Right renal pelvis (tissue), 4 donors: ENCODE measurements around the gene CPVL. TPM values are rescaled to one million over a fixed set of nuclear protein-coding genes. Genes with fewer than 3 reads are reported as not detected.
"Not testable (repeated sequence)": the region's sequence is repeated elsewhere in the genome, so short reads cannot be mapped to it uniquely, and the experiment has no call there.

Experiments
- DNase-seq, 4 donors: peaks; one replicate each; pipeline ENCODE4 v3.0.0-alpha.2; 2013; ENCODE audit warnings: low read depth in 4 of 4, low spot score in 3 of 4, missing footprints in 1 of 4
- polyA plus RNA-seq, 4 donors: library from polyadenylated mRNA; unstranded; fragments of 120-200 nt; gene quantifications; one replicate each; pipeline ENCODE4 v1.2.1, GENCODE V29; 2013; ENCODE audit not compliant: insufficient read length in 4 of 4

CPVL gene
- polyA plus RNA-seq, 4 donors = 50.6 to 78.7 (median 72.5) TPM

DNA sequence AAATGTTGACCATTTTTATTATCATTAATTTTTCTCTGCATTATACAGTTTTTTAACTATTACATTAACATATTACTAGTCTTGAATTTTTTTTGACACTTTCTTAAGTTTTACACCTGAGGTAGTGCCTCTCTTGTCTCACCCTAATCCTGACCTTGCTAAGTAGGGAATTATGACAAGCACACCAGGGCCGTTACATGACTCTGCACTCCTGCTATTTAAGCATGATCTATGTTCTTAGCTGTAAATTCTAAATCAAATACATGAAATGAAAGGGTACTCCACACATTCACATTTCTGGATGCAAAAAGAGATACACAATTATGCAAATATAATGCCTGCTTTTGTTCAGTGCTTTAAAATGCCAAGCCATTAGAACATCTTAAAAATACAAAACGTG is 23.6 kb downstream of the CPVL start:
- DNase-seq = no peak

DNA sequence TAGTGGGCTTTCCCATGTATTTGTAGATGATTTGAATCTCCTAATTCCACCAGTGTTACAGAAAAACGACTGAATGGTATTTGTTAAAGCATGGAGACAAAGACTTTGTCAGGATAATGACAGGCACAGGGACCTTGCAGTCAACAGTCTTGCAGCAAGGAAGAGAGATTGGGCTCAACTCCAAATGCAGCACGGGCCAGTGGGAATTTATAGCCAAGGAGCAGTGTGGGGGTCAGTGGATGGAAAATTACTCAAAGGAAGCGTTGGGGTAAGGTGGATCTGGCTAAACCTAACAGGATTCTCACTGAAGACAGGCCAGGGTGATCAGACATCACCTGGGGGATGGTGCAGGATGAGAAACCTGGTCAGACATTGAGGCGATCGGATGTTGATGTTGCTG is 24.3 kb downstream of the CPVL start:
- no peak for DNase-seq

DNA sequence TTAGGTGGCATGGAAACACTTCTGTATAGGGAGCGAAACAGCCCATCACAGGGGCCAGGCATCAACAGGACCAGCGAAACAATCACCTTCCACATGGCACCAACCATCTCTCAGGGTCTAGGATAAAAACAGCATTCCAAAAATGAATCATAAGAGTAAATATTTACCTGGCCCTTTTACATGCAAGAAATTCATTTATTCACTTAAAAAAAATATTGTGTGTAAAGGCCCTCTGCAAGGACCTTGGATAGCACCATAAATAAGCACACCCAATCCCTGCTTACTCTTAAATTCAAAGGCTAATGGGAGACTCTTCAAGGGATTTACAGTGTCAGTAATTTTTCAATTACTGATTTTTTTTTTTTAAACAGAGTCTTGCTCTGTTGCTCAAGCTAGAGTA is 25.4 kb downstream of the CPVL start:
- no peak for DNase-seq

DNA sequence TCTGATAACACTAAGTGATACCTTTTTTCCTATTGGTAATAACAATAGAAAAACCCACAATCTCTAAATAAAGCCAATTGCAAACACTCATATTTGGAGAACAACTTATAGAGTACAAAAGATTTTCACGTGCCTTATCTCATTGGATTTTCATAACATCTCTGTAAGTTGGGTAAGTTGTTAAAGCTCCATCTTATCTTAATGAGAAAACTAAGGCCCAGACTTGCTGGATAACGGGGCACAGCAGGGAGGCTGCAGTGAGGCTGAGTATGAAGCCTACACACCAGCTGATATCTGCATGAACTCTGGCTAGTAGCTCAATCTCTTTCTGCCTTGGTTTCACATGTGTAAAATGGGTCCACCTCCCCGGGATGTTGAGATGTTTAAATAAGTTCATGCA is 26.8 kb downstream of the CPVL start:
- no peak for DNase-seq

DNA sequence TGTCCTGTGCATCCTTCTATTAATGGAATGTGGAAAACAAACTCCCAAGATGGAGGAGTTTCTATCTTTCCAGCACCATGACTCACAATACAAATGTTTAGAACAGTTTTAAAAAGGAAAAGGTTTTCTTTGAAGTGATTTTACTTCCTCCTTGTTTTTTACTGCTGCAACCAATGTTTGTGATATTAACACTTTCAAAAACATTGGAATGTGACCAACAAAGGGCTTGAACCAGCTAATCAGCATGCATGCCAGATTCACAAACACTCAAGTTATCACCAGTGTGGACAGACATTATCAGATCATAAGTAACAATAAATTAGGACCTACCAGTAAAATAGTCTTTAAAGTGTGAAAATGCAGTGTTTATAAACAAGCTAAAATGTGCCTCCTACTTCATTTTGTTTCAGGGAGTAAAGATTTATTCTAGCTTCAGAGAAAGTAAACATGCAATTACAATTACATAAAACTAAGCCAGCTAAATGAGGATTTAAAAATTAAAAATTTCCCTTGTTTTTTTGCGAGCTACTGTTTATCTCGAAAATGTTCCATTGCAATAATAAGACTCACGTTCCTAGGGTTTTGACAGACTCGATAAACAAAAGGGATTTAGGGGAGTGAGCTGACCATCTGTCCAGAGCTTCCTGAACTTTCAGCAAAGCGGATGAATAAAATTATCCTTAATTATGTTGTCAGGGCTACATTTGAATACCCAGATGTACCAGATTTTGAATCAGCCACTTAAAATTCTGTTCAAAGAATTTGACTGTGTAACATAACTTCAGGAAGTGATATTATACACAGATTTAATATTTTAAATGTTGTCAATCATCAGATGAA is 29.8 kb downstream of the CPVL start:
- no peak for DNase-seq

DNA sequence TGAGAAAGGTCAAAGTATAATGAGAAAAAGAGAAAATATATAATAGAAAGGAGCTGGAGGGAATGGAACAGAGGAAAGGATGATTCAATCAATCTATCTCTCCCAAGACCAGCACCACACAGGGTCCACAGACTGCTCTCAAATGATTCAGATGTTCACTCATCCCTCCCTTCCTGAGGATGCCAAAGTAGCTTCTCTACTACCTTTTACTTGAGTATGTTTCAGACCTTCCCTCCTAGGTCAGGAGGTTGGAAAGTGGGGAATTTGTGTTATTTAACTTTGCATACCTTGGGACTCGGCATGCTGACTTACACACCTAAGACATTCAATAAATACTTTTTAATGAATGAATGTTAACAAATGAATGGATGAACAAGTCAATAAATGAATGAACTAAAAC is 30.6 kb downstream of the CPVL start:
- DNase-seq = no peak

DNA sequence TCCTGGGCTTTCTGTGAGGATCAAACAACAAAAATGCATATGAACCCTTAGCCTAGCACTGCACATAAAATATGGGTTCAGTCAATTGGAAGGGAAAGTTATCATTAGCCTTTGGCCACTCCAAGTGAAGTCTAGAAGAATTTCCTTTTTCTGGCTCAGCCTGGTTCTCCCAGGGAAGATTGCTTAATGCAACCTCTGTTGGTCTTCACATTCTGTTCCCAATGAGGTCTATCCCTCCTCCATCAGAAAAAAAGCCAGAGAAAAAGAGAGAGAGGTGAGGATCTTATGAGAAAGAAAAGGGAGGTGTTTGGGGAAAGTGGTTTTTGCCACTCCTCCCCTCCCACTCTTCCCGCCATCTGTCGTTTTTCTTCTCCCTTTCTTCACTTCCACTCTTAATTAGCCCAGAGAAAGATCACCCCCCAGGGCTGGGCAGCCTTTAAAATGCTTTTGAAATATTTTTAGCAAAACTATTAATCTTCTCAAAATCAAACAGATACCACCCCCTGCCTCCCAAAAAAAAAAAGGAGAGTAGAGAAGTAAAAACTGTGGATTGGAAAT is 31.1 kb downstream of the CPVL start:
- DNase-seq = no peak

DNA sequence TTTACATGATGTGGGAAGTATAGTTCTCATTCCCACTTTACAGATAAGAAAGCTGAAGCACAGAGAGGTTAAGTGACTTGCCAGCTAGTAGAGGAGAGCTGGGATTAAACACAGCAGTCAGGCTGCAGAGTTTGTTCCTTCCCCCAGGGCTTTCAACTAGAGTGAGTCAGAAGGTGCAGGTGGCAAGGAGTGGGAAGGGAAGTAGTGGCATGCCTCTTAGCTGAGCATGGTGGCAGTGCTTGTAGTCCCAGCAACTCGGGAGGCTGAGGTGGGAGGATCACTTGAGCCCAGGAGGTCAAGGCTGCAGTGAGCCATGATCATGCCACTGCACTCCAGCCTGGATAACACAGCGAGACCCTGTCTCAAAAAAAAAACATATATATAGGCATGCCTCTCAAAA is 32.1 kb downstream of the CPVL start:
- not testable (repeated sequence) for DNase-seq

DNA sequence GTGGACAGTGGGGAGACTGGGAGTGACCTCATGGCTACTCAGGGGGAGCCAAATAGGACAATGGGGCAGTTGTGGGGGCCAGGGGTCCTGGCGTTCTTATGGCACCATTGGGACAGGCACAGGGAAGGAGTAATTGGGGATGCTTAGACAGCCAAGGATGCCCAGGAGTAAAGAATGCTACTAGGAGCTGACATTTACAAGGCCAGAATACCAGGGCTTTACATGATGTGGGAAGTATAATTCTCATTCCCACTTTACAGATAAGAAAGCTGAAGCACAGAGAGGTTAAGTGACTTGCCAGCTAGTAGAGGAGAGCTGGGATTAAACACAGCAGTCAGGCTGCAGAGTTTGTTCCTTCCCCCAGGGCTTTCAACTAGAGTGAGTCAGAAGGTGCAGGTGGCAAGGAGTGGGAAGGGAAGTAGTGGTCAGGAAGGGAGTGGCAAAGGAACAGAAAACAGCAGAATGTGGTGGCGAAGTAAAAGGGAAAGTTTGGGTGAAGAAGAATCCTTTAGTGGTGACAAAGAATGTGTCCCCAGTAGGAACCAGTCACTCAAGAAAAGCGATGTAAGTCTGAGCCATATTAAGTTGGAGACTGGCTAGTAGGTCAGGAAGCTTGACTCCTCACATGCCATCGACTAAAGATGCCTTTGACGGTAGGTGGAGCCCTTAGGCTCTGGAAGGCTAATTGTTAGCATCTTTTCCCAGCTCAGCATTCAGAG is 32.8 kb downstream of the CPVL start:
- DNase-seq = no peak

DNA sequence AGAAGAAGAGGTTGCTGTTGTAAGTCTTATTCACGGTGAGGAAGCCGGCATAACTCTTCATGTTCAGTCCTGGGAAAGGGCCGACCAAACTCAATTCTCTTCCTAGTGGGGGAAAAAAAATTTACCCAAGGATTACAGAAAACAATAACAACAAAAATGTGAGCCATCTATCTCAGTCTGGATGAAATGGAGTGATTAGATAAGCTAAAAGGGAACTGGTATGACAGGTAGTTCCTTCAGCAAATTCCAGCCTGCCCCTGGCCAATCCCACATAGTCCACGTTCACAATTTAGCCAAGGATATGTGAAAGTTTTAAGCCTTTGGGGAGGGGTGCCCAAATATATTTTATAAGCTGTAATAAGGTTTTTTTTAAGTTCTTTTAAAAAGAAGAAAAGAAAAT is 33.6 kb downstream of the CPVL start:
- no peak for DNase-seq

DNA sequence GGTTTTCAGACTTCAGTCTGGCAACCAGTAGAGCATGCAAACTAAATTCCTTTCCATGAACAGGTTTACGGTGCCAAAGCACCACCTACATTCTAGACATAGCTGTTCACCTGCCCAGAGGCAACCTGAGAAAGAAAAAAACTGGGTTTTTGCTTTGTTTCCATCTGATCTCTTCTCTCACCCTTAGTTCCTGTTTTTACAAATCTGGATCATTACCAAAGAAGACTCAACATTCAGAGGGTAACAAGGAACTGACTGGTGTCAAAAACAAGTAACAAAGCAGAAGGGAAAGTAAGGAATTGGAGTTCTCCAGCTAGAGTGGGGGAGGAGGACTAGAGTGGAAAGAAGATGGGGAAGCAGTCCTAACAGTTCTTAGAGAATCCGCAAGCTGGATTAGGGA is 36.4 kb downstream of the CPVL start:
- no peak for DNase-seq

DNA sequence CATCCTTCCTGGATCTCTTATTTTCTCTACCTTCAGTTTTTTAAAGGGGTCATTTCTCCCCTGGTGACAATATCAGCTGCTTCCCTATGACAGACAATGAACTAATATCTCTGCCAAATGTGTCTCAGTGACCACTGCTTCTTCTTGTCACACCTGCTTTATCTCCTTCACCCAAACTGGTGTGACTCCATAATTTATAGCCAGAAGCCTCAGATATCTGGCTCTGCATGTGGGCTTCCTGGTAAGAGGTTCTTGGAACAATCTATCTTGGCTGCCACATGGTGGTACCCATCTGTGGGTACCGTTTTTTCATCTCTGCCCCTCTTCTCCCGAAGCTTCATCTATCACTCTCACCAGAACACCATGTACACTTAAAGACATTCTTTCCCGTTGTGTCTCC is 37.0 kb downstream of the CPVL start:
- DNase-seq = no peak

DNA sequence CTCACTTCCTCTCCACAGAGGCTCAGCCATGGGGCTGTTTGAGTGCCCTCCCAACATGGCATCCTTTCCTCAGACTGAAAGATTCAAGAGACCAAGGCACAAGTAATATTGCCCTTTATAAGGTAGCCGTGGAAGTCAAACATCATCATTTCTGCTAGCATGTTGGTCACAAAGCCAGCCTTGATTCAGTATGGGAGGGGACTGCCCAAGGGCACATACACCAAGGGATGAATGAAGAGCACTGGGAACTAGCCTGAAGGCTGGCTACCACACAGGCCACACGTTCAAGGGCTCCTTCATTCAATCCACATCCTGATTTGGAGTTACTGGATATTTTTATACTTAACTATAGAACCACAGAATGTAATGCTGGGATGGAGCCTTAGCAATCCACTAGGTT is 39.3 kb downstream of the CPVL start:
- DNase-seq = no peak

DNA sequence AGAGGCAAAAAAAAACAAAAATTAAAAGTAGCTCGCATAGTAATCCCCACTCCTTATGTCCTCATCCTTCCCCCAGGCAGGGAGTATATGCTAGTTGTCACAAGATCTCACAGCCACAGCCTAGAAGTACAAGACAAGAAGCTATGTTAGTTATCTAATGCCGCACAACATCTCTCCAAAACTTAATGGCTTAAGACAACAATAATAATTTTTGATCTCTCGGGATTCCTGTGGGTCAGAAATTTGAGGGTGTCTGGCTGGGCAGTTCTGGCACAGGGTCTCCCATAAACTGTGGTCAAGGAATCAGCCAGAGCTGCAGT is 39.7 kb downstream of the CPVL start:
- no peak for DNase-seq

DNA sequence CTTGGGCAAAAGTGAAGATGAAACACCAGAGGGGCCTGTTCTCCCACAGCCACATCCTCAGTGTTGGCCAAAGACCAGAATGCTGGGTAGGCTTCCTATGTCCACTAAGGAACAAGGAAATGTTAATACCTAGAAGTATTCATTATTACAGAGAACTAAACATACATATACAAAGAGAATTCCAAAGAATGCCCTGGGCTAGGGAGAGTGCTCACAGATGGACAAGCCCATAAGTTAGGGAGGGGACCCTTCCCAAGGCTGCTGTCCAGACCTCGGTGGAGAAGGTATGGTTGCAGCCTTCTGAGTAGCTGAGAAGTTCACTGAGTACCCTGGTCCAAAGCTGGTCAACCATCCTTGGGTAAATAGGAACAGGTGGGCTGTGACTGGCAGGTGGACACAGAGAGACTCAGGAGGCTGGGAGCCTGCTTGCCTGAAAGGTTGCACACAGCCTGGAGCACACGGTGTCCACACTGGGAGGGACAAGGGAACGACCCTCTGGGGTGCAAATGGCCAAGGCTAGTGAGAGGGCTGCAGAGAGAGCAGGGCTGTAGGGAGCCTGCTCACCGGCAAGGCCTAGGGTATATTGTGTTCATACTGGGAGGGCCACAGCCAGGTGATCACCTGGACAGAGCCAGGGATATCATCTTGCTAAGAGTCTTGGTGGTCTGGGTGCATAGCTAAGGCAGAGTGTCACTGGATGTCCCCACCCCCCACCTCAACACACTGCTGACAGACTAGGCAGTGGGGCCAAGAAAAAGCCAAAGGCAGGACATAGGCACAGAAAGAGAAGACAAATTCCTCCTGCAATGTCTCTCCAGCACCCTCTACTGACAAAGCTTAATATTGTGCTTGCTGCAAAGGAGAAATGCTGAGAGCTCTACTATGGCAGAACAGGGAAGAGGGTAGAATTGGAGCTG is 40.3 kb downstream of the CPVL start:
- DNase-seq = peak in 2 of 4 donors; percentile 75 to 78

DNA sequence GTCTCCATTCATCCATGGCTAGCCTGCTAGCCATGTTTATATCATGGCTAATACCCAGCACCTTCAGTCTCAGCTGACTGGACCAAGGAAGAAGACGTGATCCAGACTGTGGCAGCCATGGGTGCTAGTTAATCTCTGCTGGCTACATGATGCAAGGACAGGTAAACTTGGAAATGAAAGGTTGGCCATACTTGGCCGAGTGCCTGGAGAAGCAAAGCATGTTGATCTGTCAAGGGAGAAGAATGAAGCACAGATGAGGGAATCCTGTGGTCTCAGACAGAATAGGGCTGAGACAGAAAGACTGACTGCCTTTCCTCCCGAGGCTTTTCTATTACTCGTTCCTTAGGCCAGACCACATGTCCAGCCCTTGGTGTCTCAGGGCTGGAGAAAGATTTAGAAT is 41.1 kb downstream of the CPVL start:
- DNase-seq = no peak

DNA sequence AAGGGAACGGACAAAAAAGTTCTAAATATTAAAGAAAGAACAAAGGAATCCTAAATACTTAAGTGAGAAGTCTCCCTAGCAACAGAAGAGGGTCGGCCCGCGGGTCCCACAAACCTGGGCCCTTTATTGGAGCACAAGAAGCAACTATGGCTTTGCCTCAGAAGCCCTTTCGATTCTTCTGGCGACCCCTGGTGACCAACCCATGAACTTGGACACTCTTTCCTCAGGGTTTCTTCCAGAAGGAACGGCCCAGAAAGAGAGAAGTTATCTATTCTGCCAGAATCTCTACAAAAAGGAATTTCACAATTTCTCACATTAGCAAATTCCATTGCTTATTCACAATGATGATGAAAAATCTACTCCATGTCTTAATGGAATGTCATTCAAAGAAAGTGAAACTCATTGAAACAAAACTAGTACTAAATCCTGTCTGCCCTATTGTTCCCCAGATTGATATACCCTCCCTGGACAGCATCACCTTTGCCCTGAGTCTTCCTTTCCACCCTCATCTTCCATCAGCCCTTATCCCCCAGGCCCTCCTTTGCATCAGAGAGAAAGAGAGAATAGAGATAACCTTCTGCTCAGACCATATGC is 43.7 kb downstream of the CPVL start:
- peak in 1 of 4 donors; percentile 55 for DNase-seq

DNA sequence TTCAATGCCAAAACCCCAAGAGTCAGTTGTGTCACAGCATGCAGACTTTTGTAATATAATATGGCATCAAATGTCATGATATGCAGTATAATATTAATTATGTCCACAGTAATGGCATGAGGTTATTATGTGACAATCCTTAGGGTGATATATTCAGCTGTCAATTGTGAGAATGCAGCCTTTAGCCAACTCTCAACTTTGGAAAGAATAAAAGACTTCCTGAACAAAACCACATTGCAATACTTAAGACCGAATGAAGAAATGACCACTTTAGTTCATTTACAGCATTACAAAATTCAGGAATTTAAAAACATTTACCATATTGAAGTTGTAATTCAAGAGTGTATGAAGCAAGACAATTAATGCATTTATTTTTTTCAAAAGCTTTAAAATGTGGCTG is 45.4 kb downstream of the CPVL start:
- DNase-seq = no peak

DNA sequence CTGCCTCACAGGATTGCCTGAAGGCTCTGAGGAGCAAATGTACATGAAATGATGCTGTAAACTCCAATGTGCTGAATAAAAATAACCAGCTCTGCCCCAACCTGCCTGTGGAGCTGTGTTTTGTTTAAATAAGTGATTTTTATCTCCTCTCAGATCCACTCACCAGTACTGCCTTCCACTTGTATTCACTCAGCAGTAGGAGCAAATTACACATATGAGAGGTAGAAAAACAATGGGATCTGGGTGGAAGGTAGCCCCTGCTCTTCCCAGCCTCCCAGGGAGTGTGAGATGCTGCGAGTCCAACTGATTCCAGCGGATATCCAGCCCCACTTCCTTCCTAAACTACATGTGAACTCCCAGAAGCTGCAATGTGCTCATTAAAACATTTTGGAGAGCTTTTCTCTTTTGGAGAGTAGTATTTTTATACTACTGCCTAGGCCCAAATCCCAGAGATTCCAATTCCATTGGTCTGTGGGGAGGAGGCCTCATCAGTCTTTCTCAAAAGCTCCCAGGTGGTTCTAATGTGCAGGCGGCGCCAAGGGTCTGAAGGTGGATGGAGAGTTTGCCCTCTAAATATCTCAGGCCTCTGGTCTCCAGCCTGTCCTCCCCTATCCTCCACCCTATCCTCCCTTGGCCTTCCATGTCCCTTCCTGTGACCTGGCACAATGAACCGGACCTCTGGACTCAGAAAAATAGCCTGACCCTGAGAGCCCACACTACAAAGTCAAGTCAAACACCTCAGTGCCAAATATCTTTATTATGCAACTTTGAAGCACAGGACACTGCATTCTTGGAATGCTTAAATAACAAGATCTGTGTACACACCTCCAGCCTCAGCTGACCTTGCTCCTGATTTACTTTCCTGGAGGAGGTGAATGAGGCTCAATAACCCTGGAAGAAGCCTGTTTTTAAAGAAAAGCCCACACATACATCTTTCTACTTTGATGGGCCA is 46.2 kb downstream of the CPVL start:
- no peak for DNase-seq

DNA sequence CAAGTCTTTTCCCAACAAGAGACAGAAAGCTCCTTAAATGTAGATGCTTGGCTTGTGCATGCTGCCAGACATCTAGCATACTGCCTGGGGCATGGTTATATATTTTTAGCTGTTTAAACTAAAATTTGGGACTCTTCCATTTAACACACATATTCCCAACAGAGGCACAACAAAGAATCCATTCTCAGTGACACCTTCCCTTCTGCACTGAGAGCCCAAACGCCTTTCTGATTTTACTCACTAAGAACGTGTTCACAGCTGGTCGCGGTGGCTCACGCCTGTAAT is 49.9 kb downstream of the CPVL start:
- DNase-seq = no peak
